HFF-Myc (cell line): Measurements from ENCODE around the gene EFCAB7.

ENCODE experiments used
- DNase-seq: peaks from one replicate; pipeline ENCODE4 v3.0.0-alpha.2; 2011; ENCODE audit warnings: low read depth; ENCODE audit errors: extremely low read depth
- H3K4me3 ChIP-seq: replicated peaks from 2 replicates; pipeline ENCODE4 v1.5.1; 2011; ENCODE audit warnings: low read depth, mild to moderate bottlenecking, control low read depth, low read length
- CTCF ChIP-seq: IDR thresholded peaks from 2 replicates; pipeline ENCODE4 v1.5.1; 2012; ENCODE audit warnings: mild to moderate bottlenecking, low read depth, low read length, control low read depth; ENCODE audit errors: missing control alignments

The EFCAB7 gene

DNA sequence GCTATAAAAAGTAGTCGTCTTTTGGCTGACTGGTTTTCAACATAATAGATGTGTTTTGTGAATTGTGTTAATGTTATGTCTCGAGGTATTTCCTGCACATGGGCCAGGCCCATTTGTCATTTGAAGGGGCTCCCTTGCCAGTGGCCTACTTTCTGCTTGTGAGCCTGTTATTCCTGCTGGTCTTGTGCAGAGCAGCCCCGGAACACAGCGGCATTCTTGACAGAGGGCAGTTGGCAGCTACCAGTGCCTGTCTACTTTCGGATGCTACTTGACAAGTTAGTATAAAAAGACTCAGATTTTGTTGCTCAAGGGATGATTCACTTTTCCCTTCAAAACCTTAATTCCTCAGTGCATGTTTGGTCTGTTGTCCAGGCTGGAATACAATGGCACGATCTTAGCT lies 98.4 kb downstream of the EFCAB7 start:
- TF ChIP-seq CTCF, result no peak
- H3K4me3 ChIP-seq, result no peak overlapping the region
- no peak for DNase-seq
